ENCODE measurements around the gene POU2AF1. TPM values are rescaled to one million over a fixed set of nuclear protein-coding genes. Genes with fewer than 3 reads are reported as not detected.

Gene POU2AF1
- total RNA-seq, 2 donors from 2014 or later: 1.6 to 10.5 TPM

Other genes starting within 250 kb of the POU2AF1 start
- not detected for gene POU2AF2, start 133.6 kb downstream of the POU2AF1 start, total RNA-seq
- not detected for gene POU2AF3, start 80.7 kb downstream of the POU2AF1 start, total RNA-seq
- gene BTG4, start 133.1 kb upstream of the POU2AF1 start, total RNA-seq: not detected
- not detected for gene HOATZ, start 135.5 kb upstream of the POU2AF1 start, total RNA-seq
- 1 to 10 TPM in 1 of 2 donors, not detected in 1; 1.4 TPM for gene LAYN, start 161.4 kb upstream of the POU2AF1 start, total RNA-seq
- gene SIK2, start 223.2 kb upstream of the POU2AF1 start, total RNA-seq: 1 to 10 TPM; 8.1 to 9.6 TPM

Data from T-helper 17 cell (primary cell).